NB4 (cell line): ENCODE measurements around the gene AFF1.

ENCODE experiments used
- DNase-seq: peaks from one replicate; pipeline ENCODE4 v3.0.0; 2010; ENCODE audit warnings: low read depth
- H3K4me3 ChIP-seq: one replicate; pipeline ENCODE4 v1.5.1; 2011; ENCODE audit warnings: mild to moderate bottlenecking, low read depth, low read length, moderate library complexity
- MYC ChIP-seq: IDR thresholded peaks from 2 replicates; pipeline ENCODE4 v1.6.1; 2011; ENCODE audit warnings: low read depth, low read length
- POLR2A ChIP-seq: IDR thresholded peaks from 2 replicates; pipeline ENCODE4 v1.6.1; 2011; ENCODE audit warnings: mild to moderate bottlenecking; ENCODE audit not compliant: insufficient read length; ENCODE audit errors: extremely low read depth
- TF ChIP-seq, protein P1 (sequence below): IDR thresholded peaks from 2 replicates; pipeline ENCODE4 v1.6.1; 2011; ENCODE audit warnings: low read depth, low read length
- TF ChIP-seq, protein P2 (sequence below): IDR thresholded peaks from one replicate; pipeline ENCODE4 v1.5.1; 2012; ENCODE audit warnings: low read depth, low read length

AFF1 gene

DNA sequence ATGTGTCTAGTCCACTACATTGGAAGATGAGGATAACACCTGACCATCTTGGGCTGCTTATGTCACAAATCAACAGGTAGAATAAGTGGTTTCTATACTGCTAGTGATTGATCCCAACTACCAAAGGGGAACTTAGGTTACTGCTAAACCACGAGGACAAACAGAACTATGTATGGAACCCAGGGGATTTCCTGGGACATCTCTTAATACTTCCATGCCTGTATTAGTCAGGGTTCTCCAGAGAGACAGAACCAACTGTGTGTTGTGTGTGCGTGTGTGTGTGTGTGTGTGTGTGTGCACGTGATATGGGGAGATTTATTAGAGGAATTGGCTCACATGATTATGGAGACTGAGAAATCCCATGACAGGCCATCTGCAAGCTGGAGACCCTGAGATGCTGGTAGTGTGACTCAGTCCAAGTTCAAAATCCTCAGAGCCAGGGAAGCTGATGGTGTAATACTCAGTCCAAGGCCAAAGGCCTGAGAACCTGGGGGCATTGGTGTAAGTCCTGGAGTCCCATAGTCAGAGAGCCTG lies 16.2 kb upstream of the AFF1 start:
- no peak for DNase-seq
- TF ChIP-seq, protein P1, sequence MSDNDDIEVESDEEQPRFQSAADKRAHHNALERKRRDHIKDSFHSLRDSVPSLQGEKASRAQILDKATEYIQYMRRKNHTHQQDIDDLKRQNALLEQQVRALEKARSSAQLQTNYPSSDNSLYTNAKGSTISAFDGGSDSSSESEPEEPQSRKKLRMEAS = no peak
- TF ChIP-seq, protein P2, sequence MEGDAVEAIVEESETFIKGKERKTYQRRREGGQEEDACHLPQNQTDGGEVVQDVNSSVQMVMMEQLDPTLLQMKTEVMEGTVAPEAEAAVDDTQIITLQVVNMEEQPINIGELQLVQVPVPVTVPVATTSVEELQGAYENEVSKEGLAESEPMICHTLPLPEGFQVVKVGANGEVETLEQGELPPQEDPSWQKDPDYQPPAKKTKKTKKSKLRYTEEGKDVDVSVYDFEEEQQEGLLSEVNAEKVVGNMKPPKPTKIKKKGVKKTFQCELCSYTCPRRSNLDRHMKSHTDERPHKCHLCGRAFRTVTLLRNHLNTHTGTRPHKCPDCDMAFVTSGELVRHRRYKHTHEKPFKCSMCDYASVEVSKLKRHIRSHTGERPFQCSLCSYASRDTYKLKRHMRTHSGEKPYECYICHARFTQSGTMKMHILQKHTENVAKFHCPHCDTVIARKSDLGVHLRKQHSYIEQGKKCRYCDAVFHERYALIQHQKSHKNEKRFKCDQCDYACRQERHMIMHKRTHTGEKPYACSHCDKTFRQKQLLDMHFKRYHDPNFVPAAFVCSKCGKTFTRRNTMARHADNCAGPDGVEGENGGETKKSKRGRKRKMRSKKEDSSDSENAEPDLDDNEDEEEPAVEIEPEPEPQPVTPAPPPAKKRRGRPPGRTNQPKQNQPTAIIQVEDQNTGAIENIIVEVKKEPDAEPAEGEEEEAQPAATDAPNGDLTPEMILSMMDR = no peak
- TF ChIP-seq POLR2A = no peak
- no peak for TF ChIP-seq MYC
- no peak overlapping the region for H3K4me3 ChIP-seq

DNA sequence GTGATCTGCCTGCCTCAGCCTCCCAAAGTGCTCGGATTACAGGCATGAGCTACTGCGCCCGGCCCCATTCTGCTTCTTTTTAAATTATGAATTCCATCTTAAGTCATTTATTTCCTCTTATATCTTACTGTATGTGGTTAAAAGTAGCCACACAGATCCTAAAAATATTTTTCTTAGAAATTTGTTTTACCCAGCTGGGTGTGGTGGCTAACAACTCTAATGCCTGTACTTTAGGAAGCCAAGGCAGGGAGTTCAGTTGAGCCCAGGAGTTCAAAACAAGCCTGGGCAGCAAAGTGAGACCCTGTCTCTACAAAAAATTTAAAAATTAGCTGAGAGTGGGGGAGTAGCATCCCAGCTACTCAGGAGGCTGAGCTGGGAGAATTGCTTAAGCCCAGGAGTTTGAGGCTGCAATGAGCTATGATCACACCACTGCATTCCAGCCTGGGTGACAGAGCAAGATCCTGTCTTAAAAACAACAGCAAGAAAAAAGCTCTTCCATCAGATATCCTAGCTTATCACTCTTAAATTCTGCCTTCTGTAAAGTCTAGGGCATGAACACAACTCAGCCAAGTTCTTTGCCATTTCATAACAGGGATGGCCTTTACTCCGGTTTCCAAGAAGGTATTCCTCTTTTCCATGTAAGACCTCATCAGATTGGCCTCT lies 15.1 kb upstream of the AFF1 start:
- TF ChIP-seq, protein P2 = no peak
- no peak for TF ChIP-seq POLR2A
- TF ChIP-seq, protein P1 = no peak
- TF ChIP-seq MYC = no peak
- no peak for DNase-seq
- no peak overlapping the region for H3K4me3 ChIP-seq

DNA sequence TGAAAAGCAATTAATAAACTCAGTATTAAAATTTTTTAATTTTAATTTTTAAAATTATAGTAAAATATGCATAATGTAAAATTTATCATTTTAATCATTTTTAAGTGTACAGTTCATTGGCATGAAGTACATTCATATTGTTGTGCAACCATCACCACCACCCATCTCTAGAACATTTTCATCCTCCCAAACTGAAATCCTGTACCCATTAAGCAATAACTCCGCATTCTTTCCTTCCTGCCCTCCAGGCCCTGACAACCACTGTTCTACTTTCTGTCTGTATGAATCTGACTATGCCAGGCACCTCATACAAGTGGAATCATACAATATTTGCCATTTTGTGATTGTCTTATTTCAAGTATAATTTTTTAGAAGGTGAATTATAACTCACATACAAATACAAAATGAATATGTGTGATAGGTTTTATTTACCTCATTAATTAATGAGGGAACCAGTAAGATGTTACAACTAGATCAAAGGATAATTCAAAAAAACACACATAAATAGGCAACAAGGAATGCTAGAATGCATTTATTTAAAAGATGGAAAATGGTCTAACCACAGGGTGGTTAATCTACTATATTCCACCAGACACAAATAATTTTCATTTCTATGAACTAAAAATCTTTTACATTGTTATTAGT lies 13.1 kb upstream of the AFF1 start:
- TF ChIP-seq, protein P1 = no peak
- TF ChIP-seq, protein P2 = no peak
- TF ChIP-seq MYC (no peak), POLR2A (no peak)
- DNase-seq = peak; percentile 78
- H3K4me3 ChIP-seq = no peak overlapping the region

DNA sequence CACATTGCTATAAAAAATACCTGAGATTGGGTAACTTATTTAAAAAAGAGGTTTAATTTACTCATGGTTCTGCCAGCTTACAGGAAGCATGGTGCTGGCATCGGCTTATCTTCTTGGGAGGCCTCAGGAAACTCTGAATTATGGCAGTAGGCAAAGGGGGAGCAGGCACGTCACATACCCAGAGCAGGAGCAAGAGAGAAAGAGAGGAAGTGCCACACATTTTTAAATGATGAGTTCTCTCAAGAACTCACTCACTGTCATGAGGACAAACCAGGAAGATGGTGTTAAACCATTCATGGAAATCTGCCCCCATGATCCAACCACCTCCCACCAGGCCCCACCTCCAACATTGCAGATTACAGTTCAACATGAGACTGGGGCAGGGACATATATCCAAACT lies 10.0 kb upstream of the AFF1 start:
- no peak overlapping the region for H3K4me3 ChIP-seq
- DNase-seq = no peak
- no peak for TF ChIP-seq POLR2A
- TF ChIP-seq, protein P1 = no peak
- no peak for TF ChIP-seq MYC
- TF ChIP-seq, protein P2 = no peak

DNA sequence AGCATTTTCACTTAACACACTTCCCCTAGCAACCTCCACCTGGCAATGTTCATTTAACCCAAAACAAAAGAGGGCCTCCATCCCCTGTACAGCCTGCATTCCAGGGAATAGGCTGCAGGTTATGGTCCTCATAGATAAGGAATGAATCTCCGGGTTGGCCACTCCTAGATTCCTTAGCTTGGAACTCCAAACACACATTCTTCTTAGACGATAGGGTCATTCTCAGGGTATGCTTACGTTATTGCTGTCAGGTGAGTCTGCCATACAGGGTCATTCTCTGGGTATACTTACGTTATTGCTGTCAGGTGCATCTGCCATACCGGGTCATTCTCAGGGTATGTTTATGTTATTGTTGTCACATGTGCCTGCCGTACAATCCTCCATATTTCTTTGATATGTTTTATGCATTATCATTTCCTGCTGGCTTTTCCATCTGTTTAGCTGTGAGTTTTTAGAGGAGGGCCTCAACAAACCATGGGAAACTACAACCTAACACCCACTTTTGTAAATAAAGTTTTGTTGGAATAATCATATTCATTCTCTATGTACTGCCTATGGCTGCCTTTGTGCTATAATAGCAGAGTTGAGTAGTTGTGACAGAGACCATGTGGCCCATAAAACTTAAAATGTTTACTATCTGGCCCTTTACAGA lies 8.2 kb upstream of the AFF1 start:
- TF ChIP-seq MYC (no peak), POLR2A (no peak)
- TF ChIP-seq, protein P1 = no peak
- TF ChIP-seq, protein P2 = no peak
- no peak overlapping the region for H3K4me3 ChIP-seq
- DNase-seq = no peak
